NCI-H345 (cell line): ENCODE measurements around the gene KIF12.

Experiments
- DNase-seq: peaks from one replicate; lab custom pipeline; 2025; lab: John Stamatoyannopoulos, UW

Gene KIF12

DNA sequence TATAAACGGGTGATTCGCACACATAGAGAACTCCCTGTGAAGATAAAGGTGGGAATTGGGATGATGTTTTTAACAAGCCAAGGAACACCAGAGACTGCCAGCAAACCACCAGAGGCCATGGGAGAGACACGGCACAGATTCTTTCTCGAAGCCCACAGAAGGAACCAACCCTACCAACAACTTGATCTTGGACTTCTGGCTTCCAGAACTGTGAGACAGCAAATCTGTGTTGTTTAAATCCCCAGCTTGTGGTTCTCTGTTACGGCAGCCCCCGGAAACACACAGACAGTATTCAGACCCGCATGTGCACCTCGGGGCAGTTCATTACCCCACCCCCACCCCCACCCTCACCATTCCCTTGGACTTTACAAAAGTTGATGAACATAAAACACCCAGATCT lies 33.8 kb downstream of the KIF12 start:
- DNase-seq = no peak

DNA sequence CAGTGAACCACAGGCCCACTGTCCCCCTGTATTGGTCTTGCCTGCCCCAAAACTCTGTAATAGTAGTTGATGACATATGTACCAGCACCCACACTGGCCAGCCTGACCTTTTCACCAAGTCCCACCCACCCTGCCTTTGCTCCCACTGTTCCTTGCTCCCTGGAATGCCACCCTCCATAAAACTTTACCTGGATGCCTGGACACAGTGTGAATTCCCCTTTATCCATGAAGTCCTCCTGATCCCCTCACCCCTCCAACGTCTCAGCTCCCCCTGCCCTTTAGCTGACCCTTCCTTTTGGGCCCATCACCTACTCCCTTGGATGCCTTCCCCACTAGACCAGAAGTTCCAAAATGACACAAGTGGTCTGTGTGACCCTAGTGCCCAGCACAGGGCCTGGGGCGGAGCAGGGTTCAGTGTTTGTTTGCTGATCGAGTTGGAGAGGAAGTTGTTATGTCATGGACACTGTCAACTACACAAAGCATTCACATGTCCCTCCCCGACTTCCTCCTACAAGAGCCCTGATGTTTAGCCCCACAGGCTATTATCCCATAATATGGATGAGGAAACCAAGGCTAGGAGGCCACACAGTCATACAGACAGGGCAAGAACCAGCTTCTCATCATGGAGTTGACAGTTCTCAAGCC lies 37.1 kb downstream of the KIF12 start:
- DNase-seq = no peak

DNA sequence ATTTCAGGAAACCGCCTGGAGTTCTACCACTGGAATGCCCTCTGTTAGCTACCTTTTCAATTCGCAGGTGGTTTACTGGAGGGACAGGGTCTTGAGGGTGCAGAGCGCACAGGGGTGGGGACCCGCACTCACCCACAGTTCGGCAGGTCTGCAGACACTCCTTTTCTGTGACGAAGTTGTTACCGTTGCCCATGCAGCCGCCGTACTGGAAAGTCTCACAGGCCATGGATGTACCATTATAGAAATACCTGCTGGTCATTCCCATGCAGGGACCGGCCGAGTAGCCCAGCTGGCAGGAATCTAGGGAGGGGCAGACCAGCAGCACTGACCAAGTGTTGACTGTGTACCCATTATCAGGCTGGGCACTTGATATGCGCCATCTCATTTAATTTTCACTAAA lies 37.8 kb downstream of the KIF12 start:
- DNase-seq = no peak

DNA sequence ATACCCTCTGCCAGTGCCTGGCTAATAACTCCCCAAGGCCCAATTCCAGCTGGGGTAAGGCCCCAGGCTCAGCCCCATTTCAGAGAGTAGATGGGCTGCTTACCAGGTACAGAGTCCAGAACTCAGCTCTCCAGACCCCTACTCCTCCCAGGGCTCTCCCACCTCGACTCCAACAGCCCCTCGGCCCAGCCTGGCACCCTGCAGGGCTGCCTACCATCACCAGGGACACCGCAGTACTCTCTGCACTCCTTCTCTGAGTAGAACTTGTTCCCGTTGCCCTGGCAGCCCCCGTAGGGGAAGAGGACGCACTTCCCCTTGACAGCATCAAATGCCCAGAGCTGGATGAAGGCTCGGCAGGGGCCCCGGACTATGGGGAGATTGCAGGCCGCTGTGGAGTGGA lies 38.4 kb downstream of the KIF12 start:
- no peak for DNase-seq

DNA sequence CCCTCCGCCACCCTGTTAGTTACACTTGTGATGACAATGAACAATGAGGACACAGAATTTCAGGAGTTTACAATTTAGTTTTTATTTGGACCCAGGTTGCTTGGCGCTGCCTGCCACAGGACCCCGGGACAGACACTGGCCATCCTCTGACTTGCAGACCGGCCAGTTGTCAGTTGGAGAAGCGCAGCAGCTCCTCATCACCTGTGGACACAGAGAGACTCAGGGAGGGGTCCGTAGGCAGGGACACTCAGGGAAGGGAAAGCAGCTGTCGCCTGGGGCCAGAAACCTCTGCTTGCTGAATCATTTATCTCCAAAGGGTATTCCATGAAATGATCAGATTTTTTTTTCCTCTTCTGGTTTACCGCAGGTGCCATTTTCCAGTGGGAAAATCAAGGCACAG lies 39.0 kb downstream of the KIF12 start:
- DNase-seq = no peak

DNA sequence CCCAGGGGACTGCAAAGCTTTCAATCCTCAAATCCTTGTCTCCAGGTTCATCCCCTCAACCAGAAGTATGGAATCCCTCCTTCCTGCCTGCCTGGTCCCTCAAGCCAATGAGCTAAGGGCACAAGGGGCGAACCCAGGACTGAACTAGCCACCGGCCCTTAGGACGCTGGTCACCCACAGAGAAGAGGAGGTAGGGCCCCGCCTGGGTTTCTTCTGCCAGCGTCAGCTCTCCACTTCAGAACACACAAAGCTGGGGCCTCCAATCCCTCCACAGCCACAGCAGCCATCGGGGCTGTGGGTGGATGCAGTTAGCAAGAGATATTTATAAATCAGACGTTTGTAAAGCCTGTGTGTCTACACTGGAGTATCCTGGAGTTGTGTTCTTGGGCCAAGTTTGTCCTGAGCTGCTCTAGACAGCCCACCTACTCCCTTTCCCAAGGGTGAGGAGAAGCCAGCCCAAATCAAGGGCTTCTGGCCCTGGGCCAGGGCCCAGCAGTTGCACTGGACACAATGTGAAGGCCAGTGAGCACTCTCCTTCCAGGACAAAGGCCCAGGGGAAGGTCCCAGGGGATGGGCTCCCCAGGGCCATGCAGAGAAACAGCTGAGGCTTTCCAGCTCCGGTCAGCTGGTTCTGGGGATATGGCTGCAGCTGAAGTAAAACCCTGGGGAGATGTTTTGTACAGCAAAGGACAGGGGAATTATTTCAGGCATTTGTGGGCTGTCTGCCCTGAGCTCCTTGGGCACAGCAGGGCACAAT lies 39.9 kb downstream of the KIF12 start:
- DNase-seq = no peak

DNA sequence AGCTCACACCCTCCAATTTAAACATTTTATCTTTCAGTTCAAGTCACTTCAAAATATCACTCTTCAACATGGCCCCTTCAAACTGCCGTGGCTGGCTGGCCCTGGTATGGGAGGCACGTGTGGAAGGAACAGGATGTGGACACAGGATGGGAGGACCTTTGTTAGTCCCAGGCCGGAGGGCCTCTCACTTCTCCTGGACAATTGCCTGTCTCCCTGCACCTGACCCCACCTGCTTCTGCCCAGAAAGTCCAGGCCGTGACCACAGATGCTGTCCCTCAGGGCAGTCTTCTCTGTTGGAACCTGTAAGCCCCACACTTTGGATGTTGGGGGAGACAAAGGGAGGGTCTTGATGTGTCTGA lies 40.4 kb downstream of the KIF12 start:
- DNase-seq = no peak

DNA sequence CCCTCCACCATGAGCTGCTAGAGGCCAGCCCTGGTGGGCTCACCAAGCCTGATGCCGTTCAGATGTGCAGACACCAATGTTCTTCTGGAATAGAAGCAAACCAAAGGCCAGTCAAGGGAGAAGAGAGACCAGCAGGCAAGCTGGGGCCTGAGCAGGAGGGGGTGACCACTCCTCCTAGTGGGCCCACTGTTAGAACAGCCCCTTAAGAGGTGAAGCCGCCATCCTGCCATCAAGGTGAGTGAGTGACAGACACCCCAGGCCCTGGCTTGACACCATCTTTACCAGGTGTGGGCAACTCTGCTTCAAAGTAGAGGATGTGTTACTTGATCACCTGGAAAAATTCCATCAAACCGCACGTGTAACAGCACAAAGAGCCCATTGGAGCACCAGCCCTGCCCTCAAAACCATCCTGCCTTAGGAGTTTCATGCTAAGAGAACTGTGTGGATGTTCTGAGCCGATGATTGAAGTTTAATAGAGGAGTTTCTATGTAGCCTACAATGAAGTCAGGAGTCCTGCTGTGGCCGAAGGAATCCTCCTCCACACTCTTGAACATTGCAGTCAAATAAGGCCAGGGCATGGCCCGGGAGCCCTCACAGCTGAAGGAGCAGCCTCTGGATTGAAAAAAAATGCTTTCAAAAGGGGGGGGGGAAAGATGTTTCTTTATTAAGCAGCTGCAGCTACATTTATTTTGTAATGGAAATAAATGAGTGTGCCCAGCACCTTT lies 41.8 kb downstream of the KIF12 start:
- no peak for DNase-seq

DNA sequence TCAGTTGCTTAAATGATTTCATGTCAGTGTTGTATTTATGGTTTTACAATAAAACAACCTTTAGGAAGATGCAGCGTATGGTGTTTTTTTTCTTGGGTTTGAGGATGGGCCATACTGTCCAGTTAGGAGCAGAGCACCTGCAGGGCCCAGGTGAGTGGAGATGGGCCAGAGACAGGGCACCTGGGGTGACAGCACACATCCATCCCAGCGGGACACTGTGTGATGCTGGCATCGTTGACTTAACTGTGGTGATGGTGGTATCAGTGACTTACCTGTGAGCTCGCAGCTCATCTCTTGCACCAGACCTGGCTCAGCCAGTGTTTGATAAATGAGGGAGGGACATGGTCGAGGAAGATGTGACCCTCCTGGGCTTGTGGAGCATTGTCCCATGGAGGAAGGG lies 42.6 kb downstream of the KIF12 start:
- DNase-seq = no peak

DNA sequence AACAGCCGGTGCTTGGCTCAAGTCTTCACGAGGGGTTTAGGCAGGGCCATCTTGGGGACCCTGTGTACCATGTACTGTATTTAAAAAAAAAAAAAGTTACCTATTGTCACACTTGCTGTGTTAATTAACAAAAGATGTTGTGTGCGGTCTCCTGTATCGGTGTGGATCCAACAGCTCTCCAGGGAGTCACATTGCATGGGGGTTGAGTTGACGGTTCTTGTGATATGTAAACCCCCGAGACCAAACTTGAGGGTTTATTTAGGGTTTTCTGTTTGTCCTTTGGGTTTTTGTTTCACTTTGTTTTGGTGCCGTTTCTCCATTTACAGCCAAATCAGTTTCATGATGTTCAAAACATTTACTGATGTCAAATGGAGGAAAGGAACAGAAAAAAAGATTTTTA lies 43.2 kb downstream of the KIF12 start:
- no peak for DNase-seq

DNA sequence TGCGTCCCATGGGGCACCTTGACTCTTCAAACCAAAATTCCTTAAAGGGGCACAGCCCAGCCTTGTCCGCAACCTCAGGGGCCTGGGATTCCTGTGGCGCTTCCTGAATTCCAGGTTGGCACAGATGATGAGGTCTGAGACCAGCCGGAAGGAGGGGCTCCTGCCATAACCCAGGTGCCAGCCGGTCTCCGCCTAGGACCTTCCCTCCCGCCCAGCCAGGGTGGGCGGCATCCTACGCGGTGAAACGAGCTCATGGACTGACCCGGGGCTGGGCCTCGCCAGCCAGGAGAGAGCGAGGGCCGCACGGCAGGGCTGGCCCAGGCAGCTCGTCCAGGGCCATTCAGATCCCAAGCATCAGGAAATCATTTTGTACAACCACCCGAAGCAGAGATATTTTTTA lies 44.0 kb downstream of the KIF12 start:
- DNase-seq = no peak

DNA sequence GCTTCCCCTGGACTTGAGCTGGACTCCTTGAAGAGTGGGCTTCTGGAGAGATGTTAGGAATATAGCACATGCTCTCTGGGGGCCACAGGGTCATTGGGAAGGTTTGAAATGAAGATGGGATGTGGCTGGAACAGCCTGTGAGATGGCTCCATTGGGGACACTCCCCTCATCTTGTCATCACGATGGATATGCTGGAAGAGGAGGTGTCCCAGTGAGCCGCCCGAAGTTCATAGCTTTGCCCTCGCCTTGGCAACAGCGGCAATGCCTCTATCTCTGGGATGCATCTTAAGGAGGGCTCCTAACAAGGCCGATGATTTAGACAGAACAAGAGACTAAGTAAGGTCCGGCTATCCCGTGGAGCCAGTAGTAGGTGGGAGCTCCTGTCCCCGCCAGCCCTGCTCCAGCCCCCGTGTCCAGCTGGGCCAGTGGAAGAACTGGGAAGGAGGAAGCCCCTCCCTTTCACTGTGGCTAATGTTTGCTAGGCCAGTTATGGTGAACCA lies 44.9 kb downstream of the KIF12 start:
- DNase-seq = no peak

DNA sequence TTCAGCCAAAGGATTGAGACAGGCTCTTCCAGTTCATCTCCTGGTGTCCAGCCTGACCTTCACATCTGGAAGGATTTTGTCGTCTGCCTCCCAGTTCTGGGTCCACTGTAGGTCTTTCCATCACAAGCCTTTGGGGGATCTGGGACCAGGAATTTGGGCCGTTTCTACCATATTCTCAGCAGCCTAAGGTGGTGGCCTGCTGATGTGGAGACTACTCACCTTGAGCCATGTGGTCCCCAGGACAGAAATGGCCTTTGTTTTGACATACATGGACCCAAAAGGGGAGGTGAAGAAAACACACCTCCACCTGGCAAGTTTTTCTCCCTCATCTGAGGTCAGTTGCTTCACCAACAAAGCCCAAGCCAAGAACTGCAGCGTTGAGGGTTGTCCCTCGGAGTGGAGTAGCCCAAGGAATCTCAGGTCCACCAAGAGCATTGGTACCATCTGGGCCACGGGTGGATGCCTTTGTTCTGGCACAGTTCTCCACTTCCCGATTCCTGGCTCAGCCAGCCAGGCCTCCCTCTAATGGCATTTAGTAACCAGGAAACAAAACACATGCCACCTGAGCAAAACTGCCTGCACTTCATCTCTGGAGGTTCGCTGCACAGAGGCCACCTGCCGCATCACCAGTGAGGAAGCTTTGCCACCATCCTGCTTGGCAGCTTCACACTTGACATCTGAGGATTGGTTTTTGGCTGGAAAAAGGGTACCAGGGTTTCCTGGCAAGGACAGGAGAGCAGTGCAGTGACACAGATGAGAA lies 45.7 kb downstream of the KIF12 start:
- DNase-seq = no peak

DNA sequence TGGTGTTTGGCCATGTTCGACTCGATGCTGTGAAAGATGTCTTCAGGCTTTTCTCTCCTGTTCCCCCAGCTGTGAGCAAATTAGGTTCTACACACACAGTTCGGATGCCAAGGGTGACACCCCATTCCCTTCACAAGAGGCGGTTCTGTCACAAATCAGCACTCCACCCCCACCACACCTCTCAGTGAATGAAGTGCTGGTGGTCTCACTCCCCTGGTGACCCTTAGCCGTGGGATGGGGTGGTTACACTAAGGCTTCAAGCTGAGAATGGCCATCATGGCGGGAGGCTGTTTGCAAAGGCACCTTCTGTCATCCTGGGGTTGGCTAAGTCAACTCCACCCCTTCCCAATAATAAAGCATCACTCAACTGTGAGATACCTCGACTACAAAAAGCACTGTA lies 47.4 kb downstream of the KIF12 start:
- DNase-seq = no peak

DNA sequence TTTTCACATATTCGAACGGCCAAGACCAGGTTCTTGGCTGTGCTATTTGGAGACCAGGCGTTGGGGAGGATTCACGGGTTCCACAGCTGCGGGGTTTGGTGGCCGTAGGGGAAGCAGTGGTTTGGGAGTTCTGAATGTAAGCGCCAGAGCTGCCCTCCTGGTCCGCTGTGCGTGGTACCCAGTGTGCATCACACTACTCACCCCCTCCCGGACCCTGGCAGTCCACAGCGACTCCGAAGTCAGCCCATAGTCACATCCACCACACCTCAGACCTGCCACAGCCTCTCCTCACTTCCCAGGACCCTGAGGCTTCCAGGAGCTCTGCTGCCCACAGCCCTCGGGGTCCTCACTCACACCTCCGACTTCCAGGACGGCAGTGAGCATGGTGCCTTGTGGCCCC lies 47.8 kb downstream of the KIF12 start:
- DNase-seq = no peak

DNA sequence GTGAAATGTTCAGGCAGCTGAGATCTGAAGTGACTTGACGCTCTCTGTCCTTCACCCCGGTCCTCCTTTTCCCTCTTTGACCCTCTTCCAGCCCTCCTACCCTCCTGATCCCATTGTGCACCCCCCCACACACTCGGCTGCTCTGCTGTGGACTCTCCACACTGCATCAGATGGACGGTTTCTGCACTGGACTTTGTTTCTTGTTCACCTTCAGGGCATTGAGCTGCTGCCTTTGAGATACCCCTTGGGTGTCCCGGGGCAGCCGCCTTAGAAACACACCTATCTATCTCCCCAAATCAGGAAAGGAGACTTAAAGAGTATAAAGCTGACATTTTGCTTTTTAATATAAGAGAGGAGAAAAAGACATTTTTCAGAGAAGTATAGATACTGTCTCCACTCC lies 48.4 kb downstream of the KIF12 start:
- DNase-seq = no peak

DNA sequence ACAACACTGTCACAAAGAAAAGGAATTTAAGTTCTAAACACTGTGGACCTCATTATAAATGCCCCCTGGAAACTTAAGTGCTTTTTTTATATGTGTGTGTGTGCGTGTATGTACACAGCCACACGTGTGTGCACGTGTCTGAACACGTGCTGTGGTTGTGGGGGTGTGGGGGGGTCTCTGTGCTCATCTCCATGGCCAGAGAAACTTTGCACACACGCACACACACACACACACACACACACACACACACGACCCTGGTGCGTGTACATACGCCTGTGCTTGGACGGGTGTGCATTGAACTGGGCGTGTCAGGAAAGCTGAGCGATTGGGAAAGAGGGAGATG lies 48.9 kb downstream of the KIF12 start:
- DNase-seq = no peak

DNA sequence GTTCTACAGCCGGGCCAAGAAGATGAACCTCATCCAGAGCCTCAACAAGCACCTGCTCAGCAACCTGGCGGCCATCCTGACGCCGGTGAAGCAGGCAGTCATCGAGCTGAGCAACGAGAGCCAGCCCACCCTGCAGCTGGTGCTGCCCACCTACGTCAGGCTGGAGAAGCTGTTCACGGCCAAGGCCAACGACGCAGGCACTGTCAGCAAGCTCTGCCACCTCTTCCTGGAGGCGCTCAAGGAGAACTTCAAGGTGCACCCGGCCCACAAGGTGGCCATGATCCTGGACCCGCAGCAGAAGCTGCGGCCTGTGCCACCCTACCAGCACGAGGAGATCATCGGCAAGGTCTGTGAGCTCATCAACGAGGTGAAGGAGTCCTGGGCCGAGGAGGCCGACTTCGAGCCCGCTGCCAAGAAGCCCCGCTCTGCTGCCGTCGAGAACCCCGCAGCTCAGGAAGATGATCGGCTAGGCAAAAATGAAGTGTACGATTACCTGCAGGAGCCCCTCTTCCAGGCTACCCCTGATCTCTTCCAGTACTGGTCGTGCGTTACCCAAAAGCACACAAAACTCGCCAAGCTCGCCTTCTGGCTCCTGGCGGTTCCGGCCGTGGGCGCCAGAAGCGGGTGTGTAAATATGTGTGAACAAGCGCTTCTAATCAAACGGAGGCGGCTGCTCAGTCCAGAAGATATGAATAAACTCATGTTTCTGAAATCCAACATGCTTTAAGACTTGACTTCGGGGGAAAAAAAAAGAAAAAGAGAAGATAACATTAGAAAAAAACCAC lies 49.5 kb downstream of the KIF12 start:
- no peak for DNase-seq

DNA sequence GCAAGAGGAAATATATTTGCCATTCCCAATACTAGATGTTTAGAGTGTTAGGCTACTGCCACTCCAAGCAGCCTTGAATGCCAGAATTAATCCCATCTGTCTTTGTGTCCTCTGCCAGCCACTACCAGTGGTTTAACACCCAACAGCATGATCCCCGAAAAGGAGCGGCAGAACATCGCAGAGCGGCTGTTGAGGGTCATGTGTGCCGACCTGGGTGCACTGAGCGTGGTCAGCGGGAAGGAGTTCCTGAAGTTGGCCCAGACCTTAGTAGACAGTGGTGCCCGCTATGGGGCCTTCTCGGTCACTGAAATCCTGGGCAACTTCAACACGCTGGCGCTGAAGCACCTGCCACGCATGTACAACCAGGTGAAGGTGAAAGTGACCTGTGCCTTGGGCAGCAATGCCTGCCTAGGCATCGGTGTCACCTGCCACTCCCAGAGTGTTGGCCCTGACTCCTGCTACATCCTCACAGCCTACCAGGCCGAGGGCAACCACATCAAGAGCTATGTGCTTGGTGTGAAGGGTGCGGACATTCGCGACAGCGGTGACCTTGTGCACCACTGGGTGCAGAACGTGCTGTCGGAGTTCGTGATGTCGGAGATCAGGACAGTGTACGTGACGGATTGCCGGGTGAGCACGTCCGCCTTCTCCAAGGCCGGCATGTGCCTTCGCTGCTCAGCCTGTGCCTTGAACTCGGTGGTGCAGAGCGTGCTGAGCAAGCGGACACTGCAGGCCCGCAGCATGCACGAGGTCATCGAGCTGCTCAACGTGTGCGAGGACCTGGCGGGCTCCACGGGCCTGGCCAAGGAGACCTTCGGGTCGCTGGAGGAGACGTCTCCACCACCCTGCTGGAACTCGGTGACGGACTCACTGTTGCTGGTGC lies 50.3 kb downstream of the KIF12 start:
- DNase-seq = no peak

DNA sequence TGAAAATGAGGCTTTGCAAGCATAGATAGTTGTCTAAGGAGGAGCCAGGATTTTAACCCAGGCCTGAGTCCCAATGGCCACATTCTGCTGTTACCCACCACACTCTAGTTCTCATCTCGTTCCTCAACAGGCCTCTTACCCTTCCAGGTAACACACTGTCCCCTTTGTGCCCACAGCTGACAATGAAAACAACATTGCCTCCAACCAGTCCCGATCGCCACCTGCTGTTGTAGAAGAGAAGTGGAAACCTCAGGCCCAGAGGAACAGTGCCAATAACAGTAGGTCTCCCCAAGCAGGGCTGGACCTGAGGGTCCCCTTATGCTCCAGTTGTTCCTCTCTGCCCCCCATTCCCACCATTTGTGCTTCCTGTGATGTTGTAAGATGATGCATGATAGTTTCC lies 51.4 kb downstream of the KIF12 start:
- DNase-seq = no peak

DNA sequence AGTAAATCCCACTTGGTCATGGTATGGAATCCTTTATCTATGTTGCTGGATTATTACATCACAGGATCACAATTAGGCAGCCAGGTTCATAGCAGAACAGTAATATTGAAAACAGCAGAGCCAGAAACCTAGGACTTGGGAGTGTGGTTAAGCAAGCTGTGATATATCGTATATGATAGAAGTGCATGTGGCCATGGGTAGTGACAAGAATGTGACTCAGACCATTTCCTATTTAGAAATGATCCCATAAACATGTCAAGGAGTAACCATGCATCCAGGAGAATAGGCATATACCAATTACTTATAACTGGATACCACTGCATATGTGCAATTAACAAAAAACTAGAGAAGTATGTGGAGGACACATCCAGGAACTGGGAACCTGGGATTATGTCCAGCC lies 52.2 kb downstream of the KIF12 start:
- DNase-seq = no peak
